HG03571 (cell line): ENCODE data around the gene ATP6V1F.
A peak's percentile ranks its signal among the peaks of the same experiment; 100 is the strongest.

Source experiments
- ATAC-seq: cut with Tn5 transposase; IDR thresholded peaks from one replicate; pipeline ENCODE4 v1.9.1; 2021; ENCODE audit not compliant: unreplicated experiment

The ATP6V1F gene

DNA sequence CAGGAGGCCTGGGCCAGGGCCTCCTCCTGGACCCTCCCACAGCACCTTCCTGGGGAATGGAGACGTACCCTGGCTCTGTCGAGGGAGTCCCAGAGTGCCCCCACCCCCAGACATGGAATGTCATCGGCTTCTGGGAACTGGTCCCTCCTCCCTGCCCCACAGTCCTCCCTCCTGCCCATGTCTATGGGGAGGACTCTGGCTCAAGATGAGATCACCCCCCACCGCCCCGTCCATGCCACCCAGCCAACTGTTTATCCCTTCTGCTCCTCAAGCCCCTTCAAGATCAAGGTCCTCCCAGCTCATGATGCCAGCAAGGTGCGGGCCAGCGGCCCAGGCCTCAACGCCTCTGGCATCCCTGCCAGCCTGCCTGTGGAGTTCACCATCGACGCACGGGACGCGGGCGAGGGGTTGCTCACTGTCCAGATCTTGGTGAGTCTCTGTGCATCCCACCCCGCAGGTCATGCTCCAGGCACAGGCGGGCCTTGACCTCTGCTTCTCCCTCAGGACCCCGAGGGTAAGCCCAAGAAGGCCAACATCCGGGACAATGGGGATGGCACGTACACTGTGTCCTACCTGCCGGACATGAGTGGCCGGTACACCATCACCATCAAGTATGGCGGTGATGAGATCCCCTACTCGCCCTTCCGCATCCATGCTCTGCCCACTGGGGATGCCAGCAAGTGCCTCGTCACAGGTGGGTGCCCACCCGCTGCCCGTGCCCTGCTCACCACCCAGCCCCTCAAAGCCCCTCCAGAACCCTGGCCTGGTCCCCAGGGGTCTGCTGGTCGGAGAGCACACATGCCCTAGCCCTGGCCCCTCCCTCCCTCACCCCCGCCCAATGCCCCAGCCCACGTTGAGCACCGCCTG lies 14.1 kb upstream of the ATP6V1F start:
- ATAC-seq, result no peak

DNA sequence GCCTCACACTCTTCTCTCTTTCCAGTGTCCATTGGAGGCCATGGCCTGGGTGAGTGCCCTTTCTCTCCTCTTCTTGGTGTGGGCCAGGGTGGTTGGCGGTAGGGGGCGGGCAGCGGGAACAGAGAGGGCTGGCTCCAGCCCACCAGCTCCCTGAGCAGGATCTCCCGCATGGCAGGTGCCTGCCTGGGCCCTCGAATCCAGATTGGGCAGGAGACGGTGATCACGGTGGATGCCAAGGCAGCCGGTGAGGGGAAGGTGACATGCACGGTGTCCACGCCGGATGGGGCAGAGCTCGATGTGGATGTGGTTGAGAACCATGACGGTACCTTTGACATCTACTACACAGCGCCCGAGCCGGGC lies 13.5 kb upstream of the ATP6V1F start:
- no peak for ATAC-seq

DNA sequence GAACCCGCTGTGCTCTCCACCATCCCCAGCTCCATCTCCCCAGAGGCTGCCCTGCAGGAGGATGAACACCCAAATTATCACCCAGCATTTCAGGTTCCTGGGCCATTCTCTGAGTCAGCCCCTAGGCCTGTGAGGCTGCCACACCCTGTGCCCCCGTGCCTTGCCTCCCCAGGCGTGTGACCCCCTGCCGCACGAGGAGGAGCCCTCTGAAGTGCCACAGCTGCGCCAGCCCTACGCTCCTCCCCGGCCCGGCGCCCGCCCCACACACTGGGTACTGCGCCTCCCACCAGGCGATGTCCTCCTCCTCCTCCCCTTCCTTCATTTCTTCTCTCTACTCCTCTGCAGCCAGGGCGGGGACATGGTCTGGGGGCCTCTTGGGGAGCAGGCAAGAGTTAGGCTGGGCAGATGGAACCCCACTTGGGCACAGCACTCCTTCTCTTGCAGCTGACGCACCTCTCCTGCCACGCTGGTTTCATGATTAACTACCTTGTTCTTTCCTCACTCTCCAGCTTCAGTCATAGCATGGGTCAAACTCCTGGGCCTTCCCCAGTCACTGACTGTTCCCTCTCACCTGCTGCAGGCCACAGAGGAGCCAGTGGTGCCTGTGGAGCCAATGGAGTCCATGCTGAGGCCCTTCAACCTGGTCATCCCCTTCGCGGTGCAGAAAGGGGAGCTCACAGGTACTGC lies 12.7 kb upstream of the ATP6V1F start:
- no peak for ATAC-seq

DNA sequence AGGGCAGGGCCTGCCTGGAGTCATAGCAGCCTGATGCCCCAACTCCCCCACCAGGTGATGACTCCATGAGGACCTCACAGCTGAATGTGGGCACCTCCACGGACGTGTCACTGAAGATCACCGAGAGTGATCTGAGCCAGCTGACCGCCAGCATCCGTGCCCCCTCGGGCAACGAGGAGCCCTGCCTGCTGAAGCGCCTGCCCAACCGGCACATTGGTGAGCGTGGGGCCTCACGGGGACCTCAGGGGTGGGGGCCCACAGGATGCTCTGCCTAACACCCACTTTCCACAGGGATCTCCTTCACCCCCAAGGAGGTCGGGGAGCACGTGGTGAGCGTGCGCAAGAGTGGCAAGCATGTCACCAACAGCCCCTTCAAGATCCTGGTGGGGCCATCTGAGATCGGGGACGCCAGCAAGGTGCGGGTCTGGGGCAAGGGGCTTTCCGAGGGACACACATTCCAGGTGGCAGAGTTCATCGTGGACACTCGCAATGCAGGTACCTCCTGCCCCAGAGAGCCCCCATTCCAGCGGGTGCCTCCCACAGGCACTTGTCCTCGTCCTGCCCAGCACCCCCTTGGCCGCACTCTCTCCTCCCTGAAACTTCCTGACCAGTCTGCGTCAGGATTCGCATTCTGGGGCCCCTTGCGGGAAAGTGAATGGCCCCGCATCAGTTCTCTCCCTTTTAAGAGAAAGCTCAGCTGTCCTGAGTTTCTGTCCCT lies 10.0 kb upstream of the ATP6V1F start:
- no peak for ATAC-seq

DNA sequence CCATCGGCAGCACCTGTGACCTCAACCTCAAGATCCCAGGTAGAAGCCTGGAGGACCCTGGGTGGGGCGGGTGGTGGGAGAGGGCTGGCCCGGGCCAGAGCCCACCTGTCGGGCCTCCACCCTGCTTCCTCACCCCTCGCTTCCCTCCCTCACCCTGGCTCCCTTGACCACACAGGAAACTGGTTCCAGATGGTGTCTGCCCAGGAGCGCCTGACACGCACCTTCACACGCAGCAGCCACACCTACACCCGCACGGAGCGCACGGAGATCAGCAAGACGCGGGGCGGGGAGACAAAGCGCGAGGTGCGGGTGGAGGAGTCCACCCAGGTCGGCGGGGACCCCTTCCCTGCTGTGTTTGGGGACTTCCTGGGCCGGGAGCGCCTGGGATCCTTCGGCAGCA lies 8.9 kb upstream of the ATP6V1F start:
- ATAC-seq, result no peak

DNA sequence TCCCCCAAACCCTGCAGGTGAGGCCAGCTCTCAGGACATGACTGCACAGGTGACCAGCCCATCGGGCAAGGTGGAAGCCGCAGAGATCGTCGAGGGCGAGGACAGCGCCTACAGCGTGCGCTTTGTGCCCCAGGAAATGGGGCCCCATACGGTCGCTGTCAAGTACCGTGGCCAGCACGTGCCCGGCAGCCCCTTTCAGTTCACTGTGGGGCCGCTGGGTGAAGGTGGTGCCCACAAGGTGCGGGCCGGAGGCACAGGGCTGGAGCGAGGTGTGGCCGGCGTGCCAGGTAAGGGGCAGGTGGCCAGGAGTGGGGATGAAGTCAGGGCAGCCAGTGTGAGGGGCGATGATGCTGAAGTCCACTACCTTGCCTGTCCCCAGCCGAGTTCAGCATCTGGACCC lies 8.3 kb upstream of the ATP6V1F start:
- ATAC-seq, result no peak

DNA sequence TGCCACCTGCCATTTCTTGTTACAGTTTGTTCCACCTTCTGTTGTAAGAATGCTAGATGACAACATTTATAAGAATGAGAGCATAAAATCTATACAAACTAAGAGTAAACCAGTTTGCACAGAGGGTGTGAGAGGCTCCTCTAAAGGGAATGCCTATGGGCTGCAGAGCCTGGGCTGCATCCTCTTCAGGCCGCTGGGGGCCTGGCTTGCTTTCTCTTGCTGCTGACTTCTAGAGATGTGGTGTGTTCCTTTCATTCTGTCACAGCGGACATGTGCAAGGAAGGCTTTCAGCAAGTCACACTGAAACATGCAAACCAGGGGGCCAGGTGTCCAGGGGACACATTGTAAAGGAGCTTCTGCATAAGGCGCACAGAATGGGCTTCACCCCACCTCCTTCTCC lies 7.1 kb upstream of the ATP6V1F start:
- ATAC-seq, result no peak

DNA sequence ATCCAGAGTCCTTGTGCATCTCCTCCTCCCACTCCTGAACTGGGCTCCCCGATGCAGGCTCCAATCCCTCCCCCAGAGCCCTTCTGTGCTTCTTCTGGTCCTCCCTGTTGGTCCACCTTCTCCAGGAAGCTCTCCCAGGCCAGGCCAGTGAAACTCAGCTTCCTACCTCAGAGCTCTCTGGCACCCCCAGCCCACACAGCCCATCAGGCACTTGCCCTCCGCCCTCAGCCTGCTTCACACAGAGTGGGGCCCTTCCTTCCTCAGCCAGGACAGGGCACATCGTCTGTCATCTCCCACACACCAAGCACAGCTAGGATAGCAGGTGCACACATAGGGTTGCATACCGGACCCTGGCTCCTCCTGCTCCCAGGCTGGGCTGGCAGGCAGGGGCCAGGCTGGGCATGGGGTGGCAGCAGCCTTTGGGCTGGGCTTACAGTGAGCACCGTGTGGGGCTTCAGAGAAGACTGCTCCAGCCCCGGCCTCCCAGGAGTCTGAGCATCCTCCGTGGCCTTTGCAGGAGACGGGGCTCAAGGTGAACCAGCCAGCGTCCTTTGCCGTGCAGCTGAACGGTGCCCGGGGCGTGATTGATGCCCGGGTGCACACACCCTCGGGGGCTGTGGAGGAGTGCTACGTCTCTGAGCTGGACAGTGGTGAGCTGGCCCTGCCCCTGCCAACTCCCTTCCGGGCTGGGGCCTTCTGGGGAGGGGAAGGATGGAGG lies 6.5 kb upstream of the ATP6V1F start:
- no peak for ATAC-seq

DNA sequence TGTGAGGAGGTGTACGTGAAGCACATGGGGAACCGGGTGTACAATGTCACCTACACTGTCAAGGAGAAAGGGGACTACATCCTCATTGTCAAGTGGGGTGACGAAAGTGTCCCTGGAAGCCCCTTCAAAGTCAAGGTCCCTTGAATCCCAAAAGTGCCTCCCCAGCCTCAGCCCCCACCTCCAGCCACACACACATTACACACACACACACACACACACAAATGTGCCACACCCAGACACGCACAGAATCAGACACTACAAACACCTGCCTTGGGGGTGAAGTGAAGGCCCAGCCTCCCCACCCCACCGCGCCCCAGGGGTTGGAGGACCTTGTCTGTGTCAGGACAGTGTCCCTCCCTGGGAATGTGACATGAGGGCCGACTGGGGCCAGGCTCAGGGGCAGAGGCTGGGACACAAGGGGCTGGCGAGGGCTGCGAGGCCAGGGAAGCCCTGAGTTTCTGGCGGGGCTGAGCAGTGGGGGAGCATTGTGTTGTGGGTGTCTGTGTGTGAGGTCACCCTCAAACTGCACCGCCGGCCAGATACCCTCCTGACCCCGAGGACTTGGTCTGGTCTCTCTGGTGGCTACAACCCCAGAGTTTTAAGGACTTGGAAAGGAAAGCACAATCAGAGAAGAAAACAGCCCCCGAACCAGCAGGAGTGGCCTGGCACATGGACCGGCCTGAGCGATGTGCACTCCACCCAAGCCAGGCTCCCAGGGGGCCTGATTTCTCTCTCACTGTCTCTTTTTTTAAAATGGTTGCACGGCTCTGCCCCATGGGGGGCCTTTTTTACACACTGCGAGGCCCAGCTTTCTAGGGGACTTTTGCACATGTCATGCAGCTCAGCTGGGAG lies 4.0 kb upstream of the ATP6V1F start:
- ATAC-seq, result no peak

DNA sequence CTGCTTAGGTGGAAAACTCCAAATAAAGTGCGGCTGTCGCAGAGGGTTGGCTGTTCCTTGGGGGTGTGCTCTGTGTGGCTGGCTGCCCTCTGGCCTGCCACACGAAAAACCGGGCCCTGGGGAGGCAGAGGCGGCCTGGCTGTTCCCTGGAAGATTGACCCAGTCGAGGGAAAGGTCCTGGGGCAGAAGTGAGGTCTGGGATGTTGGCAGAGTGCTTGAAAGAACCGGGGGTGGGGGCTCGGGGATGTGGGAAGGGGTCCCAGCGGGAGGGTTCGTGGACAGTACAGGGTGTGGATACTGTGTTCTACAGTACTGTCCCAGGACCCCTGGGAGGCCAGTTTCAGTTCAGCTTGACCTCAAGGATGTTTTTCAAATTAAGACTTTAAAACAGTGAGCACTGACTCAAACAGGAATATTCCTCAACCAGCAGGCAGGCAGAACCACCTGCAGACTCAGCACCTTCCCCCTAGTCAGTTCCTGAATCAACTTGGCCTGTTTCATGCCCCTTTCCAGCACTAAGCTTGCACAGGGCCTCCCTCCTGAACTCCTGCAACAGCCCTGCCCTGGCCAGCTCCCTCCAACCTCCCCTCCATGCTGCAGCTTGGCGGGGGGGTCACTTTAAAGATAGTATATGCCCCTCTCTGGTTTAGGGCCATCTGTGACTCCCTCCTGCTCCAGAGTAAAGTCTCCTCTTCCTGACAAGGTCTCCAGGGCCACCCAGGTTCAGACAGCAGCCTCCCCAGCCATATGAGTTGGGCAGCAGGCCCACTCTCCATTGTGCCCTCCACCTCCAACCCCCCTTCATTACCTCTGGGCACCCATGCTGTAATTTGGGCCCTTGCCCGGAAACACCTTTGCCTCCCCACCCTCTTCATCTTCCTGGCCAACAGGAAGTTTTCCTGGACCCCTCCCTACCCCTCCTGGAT lies 3.2 kb upstream of the ATP6V1F start:
- ATAC-seq, result no peak

DNA sequence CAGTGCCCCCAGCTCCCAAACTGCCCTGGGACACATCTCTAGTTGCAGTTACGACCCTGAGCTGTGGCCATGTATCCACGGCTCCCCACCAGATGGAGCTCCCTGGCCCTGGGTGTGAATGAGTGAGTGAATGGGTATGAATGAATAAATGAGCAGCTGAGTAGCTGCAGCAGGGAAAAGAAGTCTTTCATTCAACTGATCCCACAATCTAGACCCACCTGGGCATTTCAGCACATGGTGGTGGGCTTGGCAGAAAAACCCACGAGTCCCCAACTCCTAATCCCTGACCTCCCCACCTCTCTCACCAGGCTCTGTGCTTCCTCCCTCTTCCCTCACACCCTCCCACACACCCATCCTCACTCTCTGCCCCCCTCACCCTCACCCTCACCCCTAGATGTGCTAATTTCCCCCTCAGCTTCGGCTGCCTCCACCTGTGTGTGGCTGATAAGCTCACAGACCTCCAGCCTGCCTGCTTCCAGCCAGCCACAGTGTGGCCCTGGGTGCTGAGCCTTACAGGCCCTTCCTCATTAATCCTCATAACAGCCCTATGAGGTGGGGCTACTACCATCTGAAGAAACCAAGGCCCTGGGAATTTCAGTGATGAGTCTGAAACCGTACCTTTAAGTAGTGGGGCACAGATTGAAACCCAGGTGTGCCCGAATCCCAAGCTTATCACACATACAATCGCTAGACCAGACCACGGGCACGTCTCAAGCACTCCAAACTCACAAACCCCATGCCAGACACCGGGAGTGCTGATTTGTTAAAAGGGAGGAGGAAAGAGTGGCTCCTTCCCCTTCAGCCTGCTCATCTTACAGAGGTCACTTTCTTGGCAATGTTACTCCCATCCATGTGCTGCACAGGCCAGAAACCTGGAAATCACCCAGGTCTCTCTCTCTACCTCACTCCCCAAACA lies 2.2 kb upstream of the ATP6V1F start:
- ATAC-seq, result no peak

DNA sequence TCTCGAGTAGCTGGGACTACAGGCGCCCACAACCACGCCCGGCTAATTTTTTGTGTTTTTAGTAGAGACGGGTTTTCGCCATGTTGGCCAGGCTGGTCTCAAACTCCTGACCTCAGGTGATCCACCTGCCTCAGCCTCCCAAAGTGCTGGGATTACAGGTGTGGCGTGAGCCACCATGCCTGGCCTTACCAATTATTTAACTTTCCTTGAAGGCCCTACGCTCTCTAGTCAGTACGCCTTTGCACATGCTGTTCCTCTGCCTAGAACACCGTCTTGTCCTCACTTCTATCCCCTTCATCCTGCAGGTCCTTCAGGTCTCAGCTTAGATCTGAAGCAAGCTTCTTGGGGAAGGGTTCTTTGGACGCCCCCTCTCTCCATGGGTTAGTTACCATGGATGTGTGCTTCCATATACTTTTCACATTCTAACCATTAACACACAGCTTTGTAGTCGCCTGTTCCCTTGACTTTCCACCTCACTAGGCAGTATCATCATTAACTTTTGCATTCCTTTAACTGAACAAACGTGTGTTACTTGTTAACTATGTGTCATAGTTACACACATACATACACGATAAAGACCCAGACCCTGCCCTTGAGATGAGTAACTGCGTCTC lies 592 bp upstream of the ATP6V1F start:
- no peak for ATAC-seq

DNA sequence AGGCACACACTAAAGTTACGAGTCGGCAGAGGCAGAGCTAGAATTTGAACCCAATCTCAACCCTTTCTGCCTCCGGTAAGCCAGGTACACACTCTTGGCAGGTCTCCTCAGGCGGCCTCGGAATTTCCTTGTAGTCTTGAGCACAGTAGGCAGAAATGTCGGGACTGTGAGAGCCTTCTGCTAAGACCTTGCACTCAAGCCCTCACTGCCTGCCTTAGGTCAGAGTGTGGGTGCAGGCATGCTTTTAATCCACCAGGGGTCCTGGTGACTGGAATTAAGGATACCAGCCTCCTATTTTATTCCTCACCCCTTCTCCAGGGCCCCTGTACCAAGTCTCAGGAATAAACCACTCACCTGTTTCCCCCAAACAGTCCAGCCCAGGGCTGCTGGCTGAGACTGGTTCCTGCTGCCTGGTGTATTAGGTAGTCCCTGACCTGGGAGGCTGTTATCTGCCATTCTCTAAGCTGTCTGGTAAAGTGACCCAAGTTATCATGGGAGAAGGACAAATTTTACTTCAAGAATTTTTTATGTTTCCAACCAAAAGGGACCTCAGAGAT lies 855 bp downstream of the ATP6V1F start:
- ATAC-seq, result peak; percentile 30

DNA sequence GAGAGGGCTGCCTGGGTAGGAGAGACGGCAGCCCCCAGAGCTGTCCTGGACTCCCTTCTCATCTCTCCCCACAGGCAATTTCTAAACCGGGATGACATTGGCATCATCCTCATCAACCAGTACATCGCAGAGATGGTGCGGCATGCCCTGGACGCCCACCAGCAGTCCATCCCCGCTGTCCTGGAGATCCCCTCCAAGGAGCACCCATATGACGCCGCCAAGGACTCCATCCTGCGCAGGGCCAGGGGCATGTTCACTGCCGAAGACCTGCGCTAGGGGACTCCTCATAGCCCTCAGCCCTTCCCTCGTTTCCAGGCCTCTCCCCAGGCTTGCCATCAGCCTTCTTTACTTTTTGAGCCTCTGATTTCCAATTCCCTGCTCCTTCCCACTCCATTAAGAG lies 2.6 kb downstream of the ATP6V1F start:
- no peak for ATAC-seq

DNA sequence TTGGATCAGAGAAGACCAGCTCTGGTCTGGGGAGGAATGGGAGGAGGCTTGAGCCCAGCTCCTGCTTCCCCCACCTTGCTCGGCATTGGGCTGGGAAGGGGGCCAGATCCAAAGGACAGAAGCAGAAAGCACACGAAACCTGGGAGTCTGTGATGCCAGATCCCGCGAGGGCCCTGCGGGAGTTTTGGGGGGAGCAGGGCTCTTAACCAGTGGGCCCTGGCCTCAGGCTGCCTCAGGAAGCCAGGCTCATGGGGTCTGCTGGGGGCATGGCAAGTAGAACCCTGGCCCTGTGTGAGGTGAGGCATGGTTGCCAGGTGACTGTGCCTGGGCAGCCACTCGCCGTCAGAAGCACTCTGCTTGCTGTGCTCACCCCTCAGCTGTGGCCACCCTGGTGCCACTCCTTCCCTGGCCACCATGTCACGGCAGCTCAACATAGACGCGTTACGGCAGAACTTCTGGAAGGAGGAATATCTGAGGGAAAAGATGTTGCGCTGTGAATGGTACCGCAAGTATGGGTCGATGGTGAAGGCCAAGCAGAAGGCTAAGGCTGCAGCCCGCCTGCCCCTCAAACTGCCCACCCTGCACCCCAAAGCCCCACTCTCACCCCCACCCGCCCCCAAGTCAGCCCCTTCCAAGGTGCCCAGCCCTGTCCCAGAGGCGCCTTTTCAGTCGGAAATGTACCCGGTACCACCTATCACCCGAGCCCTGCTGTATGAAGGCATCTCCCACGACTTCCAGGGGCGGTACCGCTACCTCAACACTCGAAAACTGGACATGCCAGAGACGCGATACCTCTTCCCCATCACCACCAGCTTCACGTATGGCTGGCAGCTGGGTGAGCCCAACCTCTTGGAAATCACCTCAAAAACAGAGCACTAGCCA lies 3.6 kb downstream of the ATP6V1F start:
- ATAC-seq, result no peak

DNA sequence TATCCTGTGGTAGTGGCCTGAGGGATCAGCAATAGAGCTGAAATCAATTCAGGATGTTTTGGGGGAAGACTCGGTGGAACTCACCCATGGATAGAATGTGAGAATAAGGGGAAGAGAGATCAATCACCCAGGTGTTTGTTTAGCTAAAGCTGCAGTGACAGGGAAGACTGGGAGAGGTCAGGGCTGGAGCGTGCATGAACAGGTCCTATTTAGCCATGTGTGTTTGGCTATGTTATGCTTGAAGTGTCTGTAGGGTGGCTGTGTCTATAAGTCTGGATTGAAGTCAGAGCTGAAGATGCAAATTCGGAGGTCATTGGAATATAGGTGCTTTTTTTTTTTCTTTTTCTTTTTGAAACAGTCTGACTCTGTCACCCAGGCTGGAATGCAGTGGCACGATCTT lies 4.6 kb downstream of the ATP6V1F start:
- ATAC-seq, result no peak
